ENCODE measurements around the gene PTPRU. TPM values are rescaled to one million over a fixed set of nuclear protein-coding genes. Genes with fewer than 3 reads are reported as not detected.

PTPRU gene
- total RNA-seq, 1 donor from 2014 or later, result 0.16 TPM

DNA sequence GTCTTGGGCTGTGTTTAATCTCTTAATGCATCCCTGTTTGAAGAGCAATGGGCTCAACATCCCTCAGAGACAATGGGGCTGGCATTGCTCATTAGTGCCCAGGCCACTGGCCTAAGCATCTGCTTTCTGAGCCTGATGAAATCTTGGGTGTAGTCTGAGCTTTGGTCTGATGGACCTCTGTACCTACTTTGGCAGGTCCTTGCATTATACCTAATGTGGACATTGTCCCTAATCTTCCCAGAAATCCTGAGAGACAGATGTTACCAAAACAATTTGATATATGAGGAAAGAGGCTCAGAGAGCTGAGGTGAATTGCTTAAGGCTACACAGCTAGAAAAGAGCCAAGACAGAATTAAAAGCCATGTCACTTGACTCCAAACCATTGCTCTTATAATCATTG, 95.0 kb downstream of the PTPRU start:
- intact Hi-C loops (cut with micrococcal nuclease), result no loop called here

GRCh38 chr1:29331729-29332128, 95.4 kb downstream of the PTPRU start:
- intact Hi-C loops (cut with micrococcal nuclease), result no loop called here

DNA sequence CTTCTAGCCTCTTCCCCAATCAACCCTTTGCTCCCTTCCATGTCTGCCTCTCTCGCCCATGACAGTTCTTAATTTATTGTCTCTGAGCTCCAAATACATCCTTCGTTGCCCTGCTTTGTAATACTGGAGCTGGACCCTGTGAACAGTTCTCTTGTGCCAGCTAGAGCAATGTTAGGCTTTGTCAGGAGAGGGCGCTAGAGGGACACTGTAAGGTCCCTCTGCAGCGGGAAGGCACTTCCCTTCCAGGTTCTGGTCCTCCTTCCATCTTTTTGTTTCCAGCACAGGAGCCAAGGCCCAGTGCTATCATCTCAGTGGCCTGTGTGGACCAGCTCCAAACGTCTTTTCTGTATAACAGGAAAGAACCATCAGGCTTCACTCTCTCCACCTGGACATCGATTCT, 95.9 kb downstream of the PTPRU start:
- intact Hi-C loops (cut with micrococcal nuclease), result no loop called here

- intact Hi-C loops (cut with micrococcal nuclease), result no loop called here
Observed at GRCh38 chr1:29333008-29333407, 96.7 kb downstream of the PTPRU start.

- intact Hi-C loops (cut with micrococcal nuclease), result no loop called here
Observed at GRCh38 chr1:29335573-29335972, 99.3 kb downstream of the PTPRU start.

DNA sequence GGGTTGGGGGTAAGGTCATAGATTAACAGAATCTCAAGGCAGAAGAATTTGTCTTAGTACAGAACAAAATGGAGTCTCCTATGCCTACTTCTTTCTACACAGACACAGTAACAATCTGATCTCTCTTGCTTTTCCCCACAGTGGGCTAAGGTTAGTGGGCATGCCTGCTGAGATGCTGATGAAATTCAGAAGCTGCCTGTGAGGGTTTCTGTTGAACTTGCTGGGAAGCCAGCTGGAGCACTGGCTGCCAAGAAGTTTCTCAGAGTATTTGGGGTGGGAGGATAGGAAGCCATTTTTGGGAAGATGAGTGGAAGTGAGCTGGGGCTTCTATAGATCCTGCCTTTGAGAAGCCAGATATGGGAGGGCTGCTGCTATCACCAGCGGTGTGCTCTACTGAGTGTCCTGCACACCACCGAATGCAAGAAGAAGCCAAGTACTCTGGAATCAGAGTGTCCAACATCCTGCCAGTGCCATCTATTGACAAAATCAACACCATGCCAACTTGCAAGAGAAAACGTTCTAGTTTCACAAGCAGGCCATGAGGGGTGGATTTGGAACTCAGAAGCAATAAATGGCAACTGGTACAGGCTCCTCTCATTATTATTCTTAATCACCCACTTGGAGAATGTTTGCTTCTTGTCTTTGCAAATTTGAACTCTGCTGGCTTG, 102.7 kb downstream of the PTPRU start:
- intact Hi-C loops (cut with micrococcal nuclease), result no loop called here

DNA sequence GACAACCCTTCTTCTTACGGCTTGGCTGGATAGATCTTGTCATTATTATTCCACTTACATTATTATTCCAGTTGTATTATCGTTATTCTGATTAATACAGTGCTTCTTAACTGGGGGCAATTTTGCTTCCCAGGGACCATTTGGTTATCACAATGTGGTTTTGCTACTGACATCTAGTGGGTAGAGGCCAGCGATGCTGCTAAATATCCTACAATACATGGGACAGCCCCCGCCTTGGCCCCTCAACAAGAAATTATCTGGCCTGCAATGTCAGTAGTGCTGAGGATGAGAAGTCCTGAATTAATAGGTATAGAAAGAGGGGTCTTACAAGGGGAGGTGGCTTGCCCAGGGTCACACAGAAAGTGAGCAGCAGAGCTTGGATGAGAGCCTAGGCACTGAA, 105.6 kb downstream of the PTPRU start:
- intact Hi-C loops (cut with micrococcal nuclease), result no loop called here

GRCh38 chr1:29342351-29342750, 106.0 kb downstream of the PTPRU start:
- intact Hi-C loops (cut with micrococcal nuclease), result no loop called here

GRCh38 chr1:29342983-29343382, 106.7 kb downstream of the PTPRU start:
- intact Hi-C loops (cut with micrococcal nuclease), result no loop called here

- intact Hi-C loops (cut with micrococcal nuclease), result no loop called here
Observed at GRCh38 chr1:29343476-29343875, 107.2 kb downstream of the PTPRU start.

GRCh38 chr1:29343908-29344307, 107.6 kb downstream of the PTPRU start:
- intact Hi-C loops (cut with micrococcal nuclease), result no loop called here

GRCh38 chr1:29344336-29344735, 108.0 kb downstream of the PTPRU start:
- intact Hi-C loops (cut with micrococcal nuclease), result no loop called here

- intact Hi-C loops (cut with micrococcal nuclease), result no loop called here
Observed at GRCh38 chr1:29346576-29346975, 110.3 kb downstream of the PTPRU start.

DNA sequence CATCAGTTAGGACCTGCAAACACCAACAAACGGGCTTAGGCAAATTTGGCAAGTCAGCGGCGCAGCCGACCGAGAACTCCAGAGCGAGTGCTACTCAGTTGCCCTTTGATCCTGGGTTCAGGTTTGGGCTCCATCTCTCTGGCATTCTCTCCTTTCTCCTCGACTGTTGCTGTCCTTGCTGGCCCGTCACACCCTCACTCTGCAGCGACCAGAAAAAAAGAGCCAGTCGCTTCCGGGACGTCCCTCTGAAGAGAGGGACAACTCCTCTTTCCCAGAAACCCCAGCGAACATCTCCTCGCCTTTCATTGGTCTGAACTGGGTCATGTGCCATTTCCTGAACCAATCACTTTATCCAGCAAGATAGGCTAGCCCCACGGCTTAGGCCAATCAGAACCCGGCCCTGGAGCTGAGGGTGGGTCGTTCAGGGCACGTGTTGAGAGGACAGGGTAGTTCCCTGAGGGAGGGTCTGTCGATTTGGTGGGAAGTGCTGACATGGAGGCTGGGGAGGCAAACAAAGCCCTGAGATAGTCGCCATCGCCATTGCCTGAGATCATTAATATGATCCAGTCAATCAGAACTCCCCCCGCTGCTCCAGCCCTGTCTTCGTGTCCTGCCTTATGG, 113.7 kb downstream of the PTPRU start:
- intact Hi-C loops (cut with micrococcal nuclease), result no loop called here

GRCh38 chr1:29352719-29353420, 116.5 kb downstream of the PTPRU start:
- intact Hi-C loops (cut with micrococcal nuclease), result no loop called here

DNA sequence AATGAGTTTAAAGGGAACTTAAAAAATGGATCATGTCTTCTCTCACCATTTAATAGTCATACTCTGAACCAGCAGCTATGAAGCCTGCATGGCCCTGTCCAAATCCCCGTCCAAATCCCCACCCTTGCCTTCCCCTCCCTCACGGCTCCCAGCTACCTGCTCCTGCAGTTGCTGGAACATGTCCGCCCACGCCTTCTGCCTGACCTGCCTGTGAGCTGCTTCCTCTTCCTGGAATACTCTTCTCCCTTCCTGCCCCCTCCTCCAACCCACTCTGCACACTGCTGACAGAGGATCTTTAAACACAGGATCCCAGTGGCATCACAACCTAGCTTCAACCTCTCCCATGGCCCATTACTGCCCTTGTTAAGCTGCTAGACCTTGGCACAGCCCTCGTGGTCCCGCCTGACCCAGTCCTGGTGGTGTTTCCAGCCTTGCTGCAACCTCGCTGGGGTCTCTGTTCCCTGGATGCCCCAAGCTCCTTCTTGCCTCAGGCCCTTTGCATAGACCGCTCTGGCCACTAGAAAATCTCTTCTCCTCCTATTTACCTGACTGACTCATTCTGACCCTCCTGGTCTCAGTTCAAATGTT, 118.3 kb downstream of the PTPRU start:
- intact Hi-C loops (cut with micrococcal nuclease), result no loop called here

GRCh38 chr1:29355375-29355774, 119.1 kb downstream of the PTPRU start:
- intact Hi-C loops (cut with micrococcal nuclease), result no loop called here

GRCh38 chr1:29356663-29357062, 120.3 kb downstream of the PTPRU start:
- intact Hi-C loops (cut with micrococcal nuclease), result no loop called here

DNA sequence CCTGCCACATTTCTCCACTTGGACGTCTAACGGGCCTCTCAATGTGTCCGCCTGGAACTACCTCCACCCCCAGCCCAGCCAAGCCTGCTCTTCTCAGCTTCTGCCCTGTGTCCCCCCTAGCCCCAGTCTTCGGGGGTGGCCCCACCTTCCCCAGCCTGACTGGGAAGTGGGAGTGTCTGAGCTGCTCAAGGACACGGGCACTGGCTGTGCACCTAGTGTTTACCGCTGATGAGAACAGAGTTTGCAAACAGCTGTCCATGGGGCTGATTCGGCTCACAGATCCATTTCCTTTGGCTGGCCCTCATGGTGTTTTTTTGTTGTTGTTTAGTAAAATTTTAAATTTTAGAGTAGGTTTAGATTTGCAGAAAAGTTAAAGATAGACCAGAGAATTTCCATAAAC, 121.1 kb downstream of the PTPRU start:
- intact Hi-C loops (cut with micrococcal nuclease), result no loop called here

GRCh38 chr1:29358183-29358582, 121.9 kb downstream of the PTPRU start:
- intact Hi-C loops (cut with micrococcal nuclease), result no loop called here

DNA sequence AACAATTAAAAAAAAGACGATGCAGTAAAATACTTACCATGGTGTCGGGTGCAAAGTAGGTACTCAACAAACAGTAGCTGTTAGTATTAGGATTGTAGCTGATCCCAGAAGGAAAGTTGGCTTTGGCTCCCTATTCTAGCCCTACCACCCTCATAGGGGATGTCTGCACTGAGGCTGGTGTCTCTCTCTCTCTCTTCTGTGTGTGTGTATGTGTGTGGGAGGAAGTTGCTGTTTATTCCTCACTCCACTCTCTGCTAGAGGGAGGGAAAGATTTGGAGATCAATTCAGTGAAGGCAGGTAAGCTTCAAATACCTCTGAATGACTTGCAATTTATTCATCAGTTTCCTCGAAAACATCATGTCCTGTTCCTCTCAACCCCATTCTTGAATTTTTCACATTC, 124.4 kb downstream of the PTPRU start:
- intact Hi-C loops (cut with micrococcal nuclease), result no loop called here

- intact Hi-C loops (cut with micrococcal nuclease), result no loop called here
Observed at GRCh38 chr1:29361686-29362085, 125.4 kb downstream of the PTPRU start.
